ENCODE data around the gene MST1.
"Not testable (repeated sequence)": the region's sequence is repeated elsewhere in the genome, so short reads cannot be mapped to it uniquely, and the experiment has no call there.

GRCh38 chr3:49689908-49690624, 792 bp upstream of the MST1 start:
- not testable (repeated sequence) for TF ChIP-seq PKNOX1 (IDR thresholded peaks at IDR 0.05); ELF4 (IDR thresholded peaks at IDR 0.05); SUZ12 (IDR thresholded peaks at IDR 0.05); ARNT (IDR thresholded peaks at IDR 0.05); CTBP1 (IDR thresholded peaks at IDR 0.05; ENCODE audit: borderline replicate concordance); NFRKB (IDR thresholded peaks at IDR 0.05); FOXK2 (IDR thresholded peaks at IDR 0.05); SP1 (IDR thresholded peaks at IDR 0.05); BHLHE40 (IDR thresholded peaks at IDR 0.05; ENCODE audit: borderline replicate concordance); L3MBTL2 (conservative IDR thresholded peaks at IDR 0.05); TARDBP (IDR thresholded peaks at IDR 0.05); FOXM1 (IDR thresholded peaks at IDR 0.05; ENCODE audit: borderline replicate concordance); FOXA1 (IDR thresholded peaks at IDR 0.05)

All from HEK293T (cell line).